Measurements from ENCODE around the gene ABCC3. TPM values are rescaled to one million over a fixed set of nuclear protein-coding genes. Genes with fewer than 3 reads are reported as not detected.
"Not testable (repeated sequence)": the region's sequence is repeated elsewhere in the genome, so short reads cannot be mapped to it uniquely, and the experiment has no call there.

Gene ABCC3
- total RNA-seq, 2 donors from 2014 or later = 0.40 TPM; not detected in 1

DNA sequence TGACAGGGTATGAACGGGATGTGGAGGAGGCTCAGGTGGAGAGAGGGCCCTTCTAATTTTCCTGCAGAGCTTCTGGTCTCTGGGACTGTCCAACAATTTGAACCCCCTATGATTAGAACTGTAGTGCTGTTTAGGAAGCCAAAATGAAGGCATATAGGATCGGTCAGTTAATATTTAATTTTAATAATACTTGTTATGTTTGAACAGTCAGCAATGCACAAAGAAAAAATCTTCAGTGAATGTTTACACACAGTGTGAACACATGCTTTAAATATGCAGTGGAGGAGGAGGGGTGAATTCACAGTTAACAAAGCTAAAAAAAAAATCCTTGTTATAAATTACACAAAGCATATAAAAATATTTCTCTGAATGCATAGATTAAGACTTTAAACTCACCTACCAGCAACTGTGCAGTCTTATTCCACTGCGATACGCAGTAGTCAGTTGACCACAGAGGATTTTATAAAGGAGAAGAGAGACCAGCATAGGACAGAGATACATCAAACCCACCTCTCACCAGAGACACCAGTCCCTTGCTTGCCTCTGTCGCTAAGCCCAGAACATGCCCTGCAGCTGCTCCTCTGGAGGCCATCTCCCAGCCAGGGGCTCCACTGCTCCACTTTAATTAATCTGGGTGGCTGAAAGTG, 58.5 kb downstream of the ABCC3 start:
- ATAC-seq (replicated peaks) = no peak
- peaks cover 58% of the 10 kb centered on the region for H3K36me3 Mint-ChIP-seq (ENCODE audit: low read depth)
- no peaks in the 10 kb centered on the region for H3K9me3 Mint-ChIP-seq
- no peak overlapping the region for H3K27ac Mint-ChIP-seq
- no peaks in the 10 kb centered on the region for H3K27me3 Mint-ChIP-seq
- no peaks in the 10 kb centered on the region for H3K4me1 Mint-ChIP-seq
- no peak overlapping the region for H3K4me3 Mint-ChIP-seq

DNA sequence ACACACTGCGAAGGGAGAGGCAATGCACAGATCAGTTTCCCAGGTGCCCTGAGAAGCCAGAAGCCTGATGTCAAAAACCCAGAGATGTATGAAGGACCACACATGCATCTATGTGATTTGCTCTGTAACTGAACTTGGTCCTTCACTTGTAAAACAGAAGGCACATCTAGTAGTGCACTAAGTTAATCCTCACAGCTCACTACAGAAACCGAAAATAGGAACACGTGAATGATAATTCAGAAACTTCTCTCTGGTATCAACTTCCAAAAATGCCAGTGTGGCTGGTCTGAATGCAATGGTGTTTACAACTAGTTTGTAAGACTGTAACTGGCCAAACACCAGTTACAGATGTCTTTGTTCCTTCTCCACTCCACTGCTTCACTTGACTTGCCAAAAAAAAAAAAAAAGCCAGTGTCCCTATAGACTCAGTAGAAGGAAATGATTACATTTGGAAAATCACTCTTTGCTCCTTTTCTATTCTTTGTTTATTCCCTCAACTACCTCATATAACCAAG, 61.7 kb downstream of the ABCC3 start:
- Mint-ChIP-seq H3K36me3 (ENCODE audit: low read depth) (peaks cover 91% of the 10 kb centered on the region), H3K4me1 (no peaks in the 10 kb centered on the region), H3K9me3 (no peaks in the 10 kb centered on the region), H3K27ac (peak overlapping the region; percentile 67), H3K4me3 (no peak overlapping the region), H3K27me3 (no peaks in the 10 kb centered on the region)
- ATAC-seq (replicated peaks) = no peak

DNA sequence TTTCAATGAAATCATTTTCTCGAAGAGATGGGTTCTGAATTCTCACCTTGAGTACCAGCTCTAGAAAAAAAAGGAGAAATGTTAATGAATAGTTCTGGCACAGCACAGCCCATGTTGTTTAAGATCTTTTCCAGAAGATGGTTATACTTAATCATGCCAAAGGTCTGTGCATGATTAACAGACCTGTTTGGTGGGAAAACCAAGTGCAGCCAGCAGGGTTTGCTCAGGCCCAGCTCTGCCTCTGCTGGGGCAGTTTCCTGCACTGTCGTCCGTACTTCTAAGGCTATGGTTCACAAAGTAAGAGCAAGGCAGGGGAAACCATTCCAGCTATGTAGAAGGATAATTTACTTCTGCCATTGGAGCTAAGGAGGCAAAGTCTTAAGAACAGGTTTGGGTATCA, 62.4 kb downstream of the ABCC3 start:
- ATAC-seq (replicated peaks) = no peak
- Mint-ChIP-seq H3K36me3 (ENCODE audit: low read depth) (peaks cover 95% of the 10 kb centered on the region), H3K27ac (peak overlapping the region; percentile 67), H3K9me3 (no peaks in the 10 kb centered on the region), H3K27me3 (no peaks in the 10 kb centered on the region), H3K4me3 (no peak overlapping the region), H3K4me1 (no peaks in the 10 kb centered on the region)

DNA sequence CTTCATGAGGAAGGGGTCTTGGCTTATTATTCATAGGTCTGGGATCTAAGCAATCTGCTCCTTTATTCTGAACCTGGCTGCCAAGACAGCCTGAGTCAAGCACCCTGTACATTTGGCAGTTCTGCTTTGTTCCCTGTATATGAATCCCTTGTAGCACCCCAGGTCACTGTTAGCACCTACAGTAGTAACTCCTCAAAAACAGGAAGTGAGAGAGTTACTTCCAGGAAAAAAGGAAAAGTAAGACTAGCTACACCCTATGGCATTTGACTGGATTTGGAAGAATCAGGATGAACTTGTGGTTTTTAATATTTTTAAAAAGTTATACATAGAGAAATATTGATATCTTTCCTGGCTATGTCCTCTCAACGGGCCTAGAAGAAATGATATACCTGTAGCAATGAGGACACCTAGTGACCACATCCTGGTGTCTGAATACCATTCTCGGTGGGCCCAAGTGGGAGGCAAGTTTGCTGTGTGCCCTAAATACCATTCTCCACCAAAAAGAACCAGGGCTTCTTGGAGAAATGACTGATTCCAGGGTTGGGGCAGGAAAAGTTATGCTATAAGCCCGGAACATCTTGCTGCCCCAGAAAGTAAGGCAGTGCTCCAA, 63.1 kb downstream of the ABCC3 start:
- Mint-ChIP-seq H3K27ac (peak overlapping the region; percentile 67), H3K27me3 (no peaks in the 10 kb centered on the region), H3K4me3 (no peak overlapping the region), H3K36me3 (ENCODE audit: low read depth) (peaks cover 97% of the 10 kb centered on the region), H3K9me3 (no peaks in the 10 kb centered on the region), H3K4me1 (no peaks in the 10 kb centered on the region)
- ATAC-seq (replicated peaks) = no peak

DNA sequence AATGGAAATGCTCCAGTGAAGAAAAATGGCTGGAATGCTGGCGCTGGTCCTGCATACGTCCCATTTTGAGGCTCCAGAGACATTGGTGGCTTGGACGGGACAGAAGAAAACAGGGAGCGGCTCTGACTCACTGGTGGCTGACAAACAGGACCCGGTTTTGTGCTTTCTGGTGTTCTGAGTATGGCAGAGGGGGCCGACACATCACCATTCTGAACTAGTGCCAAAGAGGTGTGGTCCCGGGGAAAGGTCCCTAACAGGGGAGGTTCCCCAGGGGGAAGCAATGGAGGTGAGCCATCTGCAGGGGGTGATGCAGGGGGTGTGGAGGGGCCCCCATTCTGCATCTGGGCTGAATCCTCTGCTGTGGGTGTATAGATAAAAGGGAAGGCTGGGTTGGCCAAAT, 64.7 kb downstream of the ABCC3 start:
- no peaks in the 10 kb centered on the region for H3K27me3 Mint-ChIP-seq
- no peaks in the 10 kb centered on the region for H3K9me3 Mint-ChIP-seq
- H3K4me3 Mint-ChIP-seq = no peak overlapping the region
- H3K4me1 Mint-ChIP-seq = peaks cover 10% of the 10 kb centered on the region
- H3K27ac Mint-ChIP-seq = no peak overlapping the region
- peaks cover 94% of the 10 kb centered on the region for H3K36me3 Mint-ChIP-seq (ENCODE audit: low read depth)
- no peak for ATAC-seq (replicated peaks)

DNA sequence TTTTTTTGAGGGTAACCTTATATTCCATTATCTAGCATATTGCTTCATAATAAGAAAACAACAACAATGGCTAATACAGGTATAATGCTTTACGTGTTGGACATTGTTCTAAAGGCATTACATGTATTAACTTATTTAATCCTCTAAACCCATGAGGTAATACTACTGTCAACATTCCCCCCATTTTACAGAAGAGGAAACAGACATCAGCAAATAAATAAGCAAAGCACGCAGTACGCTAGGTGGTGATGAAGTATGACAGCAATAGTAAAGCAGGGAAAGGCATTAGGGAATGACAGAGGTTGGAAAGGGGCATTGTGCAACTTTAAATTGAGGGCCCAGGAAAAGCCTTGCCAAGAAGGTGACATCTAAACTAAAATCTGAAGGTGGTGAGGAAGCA, 68.5 kb downstream of the ABCC3 start:
- Mint-ChIP-seq H3K36me3 (ENCODE audit: low read depth) (peaks cover 83% of the 10 kb centered on the region), H3K4me3 (no peak overlapping the region), H3K9me3 (no peaks in the 10 kb centered on the region), H3K27ac (peak overlapping the region; percentile 65), H3K4me1 (peaks cover 15% of the 10 kb centered on the region), H3K27me3 (no peaks in the 10 kb centered on the region)
- no peak for ATAC-seq (replicated peaks)

DNA sequence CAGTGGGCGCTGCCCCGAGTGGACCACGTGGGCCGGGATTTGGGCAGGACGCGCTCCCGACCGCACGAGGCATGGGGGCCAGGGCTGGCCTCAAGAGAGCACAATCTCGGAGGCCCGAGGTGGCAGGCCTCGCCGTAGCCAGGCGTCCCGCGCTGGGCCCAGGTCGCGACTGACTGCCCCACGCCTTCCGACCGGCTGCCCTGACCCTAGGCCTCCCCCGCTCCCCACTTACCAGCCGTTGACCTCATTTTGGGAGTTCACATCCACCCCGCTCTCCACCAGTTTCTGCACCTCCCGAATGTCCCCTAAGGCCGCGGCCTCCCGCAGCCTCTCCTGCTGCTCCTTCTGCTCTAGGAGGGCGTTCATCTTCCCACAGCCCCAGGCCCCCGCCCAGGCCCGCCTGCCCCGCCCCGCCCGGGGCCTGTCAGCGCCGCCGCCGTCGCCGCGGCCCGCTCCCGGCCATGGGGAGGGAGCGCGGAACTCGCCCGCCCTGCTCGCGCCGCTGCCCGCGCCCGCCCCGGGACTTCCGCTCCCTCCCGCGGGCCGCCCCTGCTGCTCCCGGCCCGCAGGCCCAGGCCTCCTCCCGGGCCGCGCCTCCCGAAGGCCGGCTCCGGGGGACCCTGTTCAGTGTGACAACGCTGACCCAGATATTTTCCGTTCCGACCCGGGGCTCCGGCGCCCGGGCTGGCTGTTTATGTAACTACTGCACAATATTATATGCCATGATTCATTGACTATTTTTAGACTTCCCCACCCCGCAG, 72.8 kb downstream of the ABCC3 start, which contains the start of gene ANKRD40:
ANKRD40 (minus strand) TSS at position 626 of the 761 bp plus-strand sequence; CDS start at position 366, 260 bp downstream.
- H3K9me3 Mint-ChIP-seq = no peaks in the 10 kb centered on the region
- peak within 1 kb of the TSS; percentile 94 for H3K27ac Mint-ChIP-seq
- peak; percentile 84 for ATAC-seq (replicated peaks)
- H3K27me3 Mint-ChIP-seq = no peaks in the 10 kb centered on the region
- peak within 1 kb of the TSS; percentile 92 for H3K4me3 Mint-ChIP-seq
- peaks cover 42% of the 10 kb centered on the region for H3K36me3 Mint-ChIP-seq (ENCODE audit: low read depth)
- peaks cover 25% of the 10 kb centered on the region for H3K4me1 Mint-ChIP-seq

DNA sequence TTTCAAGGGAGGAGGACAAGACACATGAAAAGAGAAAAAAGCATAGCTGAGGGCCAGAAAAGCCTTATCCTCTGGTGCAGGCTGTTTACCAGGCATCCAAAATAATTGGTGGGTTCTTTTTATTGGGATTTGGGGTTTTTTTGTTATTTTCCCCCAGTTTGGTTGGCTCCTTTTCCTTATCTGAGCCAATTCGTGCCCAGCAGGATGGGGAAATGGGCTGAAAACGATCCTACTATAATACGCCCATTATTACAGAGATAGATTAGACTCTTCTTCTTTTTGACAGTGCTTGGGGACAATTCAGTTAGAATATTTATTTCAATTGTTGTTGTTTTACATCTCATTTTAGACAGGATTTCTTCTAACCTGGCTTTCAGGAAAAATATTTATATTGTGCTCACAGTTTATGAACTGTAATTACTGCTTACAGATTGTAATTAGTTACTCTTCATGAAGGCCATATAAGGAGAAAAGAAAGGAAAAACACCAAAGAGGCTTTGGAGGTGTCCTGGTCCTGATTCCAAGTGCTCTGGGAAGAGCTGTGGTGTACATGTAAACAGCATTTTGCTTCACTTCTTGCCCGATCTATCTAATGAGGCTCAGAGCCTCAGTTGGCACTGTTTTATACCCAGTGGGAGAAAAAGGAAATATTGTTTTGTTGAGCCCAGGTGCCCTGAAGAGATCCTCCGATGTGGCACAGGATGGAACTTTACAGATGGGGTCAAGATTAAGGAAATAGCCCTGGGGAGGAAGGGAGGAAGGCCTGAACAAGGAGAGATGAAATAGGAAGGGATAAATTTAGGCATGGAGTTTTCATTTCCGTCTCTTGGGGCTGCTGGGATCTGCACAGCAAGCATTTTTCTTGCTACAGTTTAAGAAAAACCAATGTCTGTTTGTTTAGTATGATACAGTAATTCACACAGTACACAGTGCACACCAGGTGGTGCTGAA, 73.6 kb downstream of the ABCC3 start:
- H3K36me3 Mint-ChIP-seq (ENCODE audit: low read depth) = peaks cover 37% of the 10 kb centered on the region
- H3K27ac Mint-ChIP-seq = peak overlapping the region; percentile 94
- ATAC-seq (replicated peaks) = peak; percentile 7
- no peaks in the 10 kb centered on the region for H3K9me3 Mint-ChIP-seq
- peaks cover 23% of the 10 kb centered on the region for H3K4me1 Mint-ChIP-seq
- no peaks in the 10 kb centered on the region for H3K27me3 Mint-ChIP-seq
- H3K4me3 Mint-ChIP-seq = peak overlapping the region; percentile 92

DNA sequence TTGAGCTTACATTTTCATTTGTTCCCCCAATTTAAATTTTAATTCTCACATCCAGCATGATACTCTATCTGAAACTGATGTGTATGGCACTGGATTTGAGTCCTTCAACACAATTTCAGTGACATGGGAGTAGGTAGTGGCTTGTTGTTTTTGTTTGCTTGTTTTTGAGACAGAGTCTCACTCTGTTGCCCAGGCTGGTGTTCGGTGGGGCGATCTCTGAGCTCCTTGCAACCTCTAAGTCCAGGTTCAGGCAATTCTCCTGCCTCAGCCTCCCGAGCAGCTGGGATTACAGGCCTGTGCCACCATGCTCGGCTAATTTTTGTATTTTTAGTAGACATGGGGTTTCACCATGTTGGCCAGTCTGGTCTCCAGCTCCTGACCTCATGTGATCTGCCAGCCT, 74.4 kb downstream of the ABCC3 start:
- H3K27me3 Mint-ChIP-seq; ATAC-seq (replicated peaks); H3K9me3 Mint-ChIP-seq: not testable (repeated sequence)
- Mint-ChIP-seq H3K36me3 (ENCODE audit: low read depth) (peaks cover 30% of the 10 kb centered on the region), H3K4me3 (peak overlapping the region; percentile 92), H3K27ac (peak overlapping the region; percentile 94), H3K4me1 (peaks cover 16% of the 10 kb centered on the region)

DNA sequence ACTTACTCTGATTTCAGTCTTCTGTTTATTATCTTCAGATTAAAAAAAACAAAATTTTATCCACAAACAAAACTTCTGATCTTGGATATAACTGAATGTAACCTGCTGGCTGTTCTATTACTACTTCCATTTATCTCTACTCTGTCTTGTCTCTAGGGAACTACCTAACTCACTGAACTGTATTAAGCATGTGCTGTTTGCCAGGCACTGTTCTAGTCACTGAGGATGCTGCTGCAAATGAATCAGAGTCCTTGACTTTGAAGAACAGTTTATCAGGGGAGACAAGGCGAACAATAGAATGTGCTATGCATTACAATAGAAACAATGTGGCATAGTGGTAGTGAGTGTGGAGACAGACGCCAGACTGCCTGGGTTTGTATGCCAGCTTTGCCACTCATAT, 75.3 kb downstream of the ABCC3 start:
- peak overlapping the region; percentile 92 for H3K4me3 Mint-ChIP-seq
- H3K36me3 Mint-ChIP-seq (ENCODE audit: low read depth) = peaks cover 20% of the 10 kb centered on the region
- peaks cover 13% of the 10 kb centered on the region for H3K4me1 Mint-ChIP-seq
- no peak for ATAC-seq (replicated peaks)
- H3K9me3 Mint-ChIP-seq = no peaks in the 10 kb centered on the region
- H3K27me3 Mint-ChIP-seq = no peaks in the 10 kb centered on the region
- peak overlapping the region; percentile 94 for H3K27ac Mint-ChIP-seq

DNA sequence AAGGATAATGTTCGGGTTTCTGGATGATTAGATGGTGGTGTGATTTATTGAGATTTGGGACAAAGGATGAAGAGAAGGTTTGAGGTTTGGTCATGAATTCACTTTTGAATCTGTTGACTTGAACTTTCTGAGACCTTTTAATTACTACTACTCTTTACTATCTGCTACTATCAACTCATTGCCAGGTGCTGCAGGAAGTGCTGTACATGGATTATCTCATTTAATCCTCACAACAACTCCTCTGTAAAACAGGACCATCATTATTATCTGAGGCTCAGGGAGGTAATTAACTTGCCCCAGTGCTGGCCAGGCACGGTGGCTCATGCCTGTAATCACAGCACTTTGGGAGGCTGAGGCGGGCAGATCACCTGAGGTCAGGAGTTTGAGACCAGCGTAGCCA, 76.0 kb downstream of the ABCC3 start:
- ATAC-seq (replicated peaks) = no peak
- Mint-ChIP-seq H3K4me3 (no peak overlapping the region), H3K9me3 (no peaks in the 10 kb centered on the region), H3K27me3 (no peaks in the 10 kb centered on the region), H3K36me3 (ENCODE audit: low read depth) (peaks cover 14% of the 10 kb centered on the region), H3K27ac (peak overlapping the region; percentile 94), H3K4me1 (peaks cover 11% of the 10 kb centered on the region)

DNA sequence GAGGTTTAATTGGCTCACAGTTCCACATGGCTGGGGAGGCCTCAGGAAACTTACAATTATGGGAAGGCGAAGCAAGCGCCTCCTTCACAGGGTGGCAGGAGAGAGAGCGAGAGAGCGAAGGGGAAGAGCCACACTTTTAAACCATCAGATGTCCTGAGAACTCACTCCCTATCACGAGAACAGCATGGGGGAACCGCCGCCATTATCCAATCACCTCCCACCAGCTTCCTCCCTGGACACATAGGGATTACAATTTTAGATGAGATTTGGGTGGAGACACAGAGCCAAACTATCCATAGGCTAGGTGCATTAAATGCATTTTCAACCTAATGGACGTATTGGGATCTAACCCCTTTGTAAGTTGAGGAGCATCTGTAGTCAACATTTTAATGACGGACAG, 78.0 kb downstream of the ABCC3 start:
- Mint-ChIP-seq H3K4me3 (no peak overlapping the region), H3K27ac (no peak overlapping the region), H3K36me3 (ENCODE audit: low read depth) (peaks cover 4% of the 10 kb centered on the region), H3K27me3 (no peaks in the 10 kb centered on the region), H3K9me3 (no peaks in the 10 kb centered on the region), H3K4me1 (peaks cover 11% of the 10 kb centered on the region)
- no peak for ATAC-seq (replicated peaks)

DNA sequence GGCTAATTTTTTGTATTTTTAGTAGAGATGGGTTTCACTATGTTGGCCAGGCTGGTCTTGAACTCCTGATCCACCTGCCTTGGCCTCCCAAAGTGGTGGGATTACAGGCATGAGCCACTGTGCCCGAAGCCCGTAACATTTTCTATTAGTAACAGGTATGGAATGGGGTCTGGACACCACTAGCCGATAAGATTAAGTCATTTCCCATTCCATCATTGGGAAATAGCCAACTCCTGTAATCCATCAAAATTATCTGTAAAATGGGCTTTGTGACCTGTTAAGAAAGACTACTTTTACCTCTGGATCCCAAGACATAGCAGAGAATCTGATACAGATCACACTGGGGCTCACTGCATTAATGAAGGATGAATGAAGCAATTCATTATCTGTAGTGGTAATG, 80.8 kb downstream of the ABCC3 start:
- Mint-ChIP-seq H3K36me3 (ENCODE audit: low read depth) (peaks cover 11% of the 10 kb centered on the region), H3K4me3 (no peak overlapping the region), H3K27me3 (no peaks in the 10 kb centered on the region), H3K27ac (no peak overlapping the region), H3K9me3 (no peaks in the 10 kb centered on the region), H3K4me1 (no peaks in the 10 kb centered on the region)
- no peak for ATAC-seq (replicated peaks)

Measured in activated T-helper 17 cell treated with anti-CD3 and anti-CD28 coated beads, Interleukin-2, amount 50 U/mL, for 72 hours (primary cell).